Prostate gland (tissue), 2 donors: Measurements from ENCODE around the gene FAM193B. TPM values are rescaled to one million over a fixed set of nuclear protein-coding genes. Genes with fewer than 3 reads are reported as not detected.

Source experiments
- DNase-seq: peaks from one replicate; pipeline ENCODE4 v3.0.0-alpha.2; 2019; ENCODE audit warnings: low spot score
- H3K27ac ChIP-seq, 2 donors: fragments of 200-600 bp; sonication (generic); 2 replicates each; pipeline ENCODE4 v1.5.1; 2017 to 2019
- H3K27me3 ChIP-seq: fragments of 200-600 bp; sonication (generic); replicated peaks from 2 replicates; pipeline ENCODE4 v1.5.1; 2019; ENCODE audit not compliant: insufficient read depth
- H3K36me3 ChIP-seq, 2 donors: fragments of 200-600 bp; sonication (generic); 1 replicate in 1 of 2; 2 replicates in 1 of 2; pipeline versions ENCODE4 v1.5.1 to v1.8.1; 2017 to 2019
- H3K4me1 ChIP-seq: fragments of 200-600 bp; sonication (generic); replicated peaks from 2 replicates; pipeline ENCODE4 v1.5.1; 2019
- H3K4me3 ChIP-seq, 2 donors: fragments of 200-600 bp; sonication (generic); 2 replicates each; pipeline ENCODE4 v1.5.1; 2017 to 2019
- H3K9me3 ChIP-seq: fragments of 200-600 bp; sonication (generic); 2 replicates; pipeline ENCODE4 v1.5.1; 2017
- POLR2A ChIP-seq: fragments of 450-650 bp; IDR thresholded peaks from one replicate; pipeline ENCODE4 v1.6.1; 2016; ENCODE audit warnings: antibody characterized with exemption, mild to moderate bottlenecking
- POLR2AphosphoS5 ChIP-seq: sonication (generic); formaldehyde crosslinking; IDR thresholded peaks from one replicate; pipeline ENCODE4 v1.6.1; 2017; ENCODE audit warnings: antibody characterized with exemption
- WGBS: methylation state at CpG from one replicate; pipeline ENCODE4 v1.1.5; 2018; 5-methylcytosine and 5-hydroxymethylcytosine counted together
- intact Hi-C: fragments of 100-400 bp; cut with DNase I; formaldehyde crosslinking; loops from one replicate; pipeline ENCODE4 v1.14.2; 2022
- total RNA-seq, 2 donors: library from RNA; depleted of rRNA; stranded (reverse); fragments of >200 nt; gene quantifications; one replicate each; pipeline ENCODE4 v1.1.0, GENCODE V29; 2016
- TF ChIP-seq, protein P1 (sequence below), 4 experiments: fragments of 200-600 bp in 2 of 4; fragments of 450-650 bp in 2 of 4; sonication (generic) in 2 of 4; IDR thresholded peaks; 1 replicate in 3 of 4; 2 replicates in 1 of 4; pipeline ENCODE4 v1.5.1; 2016 to 2019; ENCODE audit warnings: antibody characterized with exemption in 4 of 4, mild to moderate bottlenecking in 2 of 4, moderate library complexity in 2 of 4

Gene FAM193B
- total RNA-seq, 2 donors from 2014 or later = 59.6 to 112 TPM

DNA sequence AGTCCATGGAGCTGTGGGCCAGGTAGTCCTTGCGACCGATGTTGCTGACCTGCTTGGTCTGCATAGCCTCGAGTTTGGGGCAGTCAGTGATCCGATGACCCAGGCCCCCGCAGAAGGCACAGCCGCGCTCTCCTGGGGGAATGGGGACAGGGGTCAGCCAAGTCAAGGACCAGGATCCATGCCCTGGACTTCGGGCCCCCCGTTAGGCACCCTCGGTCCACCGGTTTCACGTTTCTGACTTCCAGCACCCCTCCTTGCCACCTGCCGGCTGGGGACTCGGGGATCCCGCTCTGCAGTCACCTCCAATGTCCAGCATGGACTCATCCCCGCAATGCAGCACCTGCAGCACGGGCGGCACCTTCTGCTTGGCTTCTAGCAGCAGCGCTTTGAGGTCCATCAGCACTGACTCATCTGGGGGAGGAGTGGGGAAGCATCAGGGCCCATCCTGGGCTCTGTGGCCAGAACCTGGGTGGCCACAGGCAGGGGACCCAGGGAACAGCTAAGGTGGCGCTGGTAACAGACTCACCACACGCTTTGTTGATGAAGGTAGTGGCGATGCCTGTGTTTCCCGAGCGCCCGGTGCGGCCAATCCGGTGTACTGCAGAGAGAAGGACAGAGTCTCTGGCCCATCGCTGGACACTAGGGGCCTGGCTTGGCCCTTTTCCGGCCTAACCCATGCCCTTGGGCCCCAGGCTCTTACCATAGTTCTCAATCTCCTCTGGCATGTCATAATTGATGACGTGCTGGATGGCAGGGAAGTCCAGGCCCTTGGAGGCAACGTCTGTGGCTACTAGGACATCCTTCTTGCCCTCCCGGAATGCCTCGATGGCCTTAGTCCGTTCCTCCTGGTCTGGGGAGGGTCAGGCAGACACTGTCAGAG, 42.3 kb downstream of the FAM193B start:
- DNase-seq = no peak
- intact Hi-C loops = no loop called here
- H3K36me3 ChIP-seq = peaks cover 9 to 17% of the 10 kb centered on the region in 2 donors
- no peak overlapping the region for H3K4me3 ChIP-seq
- WGBS = 92% methylated on average over 34 of the region's 34 CpGs
- no peak overlapping the region for H3K27ac ChIP-seq
- no peaks in the 10 kb centered on the region for H3K27me3 ChIP-seq
- TF ChIP-seq POLR2A (no peak), POLR2AphosphoS5 (no peak)
- TF ChIP-seq, protein P1, sequence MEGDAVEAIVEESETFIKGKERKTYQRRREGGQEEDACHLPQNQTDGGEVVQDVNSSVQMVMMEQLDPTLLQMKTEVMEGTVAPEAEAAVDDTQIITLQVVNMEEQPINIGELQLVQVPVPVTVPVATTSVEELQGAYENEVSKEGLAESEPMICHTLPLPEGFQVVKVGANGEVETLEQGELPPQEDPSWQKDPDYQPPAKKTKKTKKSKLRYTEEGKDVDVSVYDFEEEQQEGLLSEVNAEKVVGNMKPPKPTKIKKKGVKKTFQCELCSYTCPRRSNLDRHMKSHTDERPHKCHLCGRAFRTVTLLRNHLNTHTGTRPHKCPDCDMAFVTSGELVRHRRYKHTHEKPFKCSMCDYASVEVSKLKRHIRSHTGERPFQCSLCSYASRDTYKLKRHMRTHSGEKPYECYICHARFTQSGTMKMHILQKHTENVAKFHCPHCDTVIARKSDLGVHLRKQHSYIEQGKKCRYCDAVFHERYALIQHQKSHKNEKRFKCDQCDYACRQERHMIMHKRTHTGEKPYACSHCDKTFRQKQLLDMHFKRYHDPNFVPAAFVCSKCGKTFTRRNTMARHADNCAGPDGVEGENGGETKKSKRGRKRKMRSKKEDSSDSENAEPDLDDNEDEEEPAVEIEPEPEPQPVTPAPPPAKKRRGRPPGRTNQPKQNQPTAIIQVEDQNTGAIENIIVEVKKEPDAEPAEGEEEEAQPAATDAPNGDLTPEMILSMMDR (IDR thresholded peaks at IDR 0.05) = no peak
- H3K4me1 ChIP-seq = peaks cover 5% of the 10 kb centered on the region
- no peaks in the 10 kb centered on the region for H3K9me3 ChIP-seq

DNA sequence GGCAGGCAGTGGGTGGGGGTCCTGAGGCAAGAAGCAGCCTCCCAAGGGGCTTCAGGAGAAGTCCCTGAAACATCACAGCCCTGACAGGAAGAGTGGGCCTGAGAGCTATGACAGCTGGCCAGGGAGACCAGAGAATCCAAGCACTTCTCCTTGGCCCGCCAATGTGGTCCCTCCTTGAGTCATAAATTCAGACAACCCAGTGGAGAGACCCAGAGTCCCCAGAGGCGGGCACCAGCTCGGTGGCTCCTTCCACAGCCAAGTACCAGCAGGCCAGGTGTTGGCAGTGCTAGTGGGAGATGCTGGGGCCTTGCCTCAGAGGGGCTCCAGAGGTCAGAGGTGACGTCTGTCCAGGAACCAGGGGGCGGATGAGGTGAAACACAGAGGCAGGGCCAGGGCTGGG, 43.2 kb downstream of the FAM193B start:
- intact Hi-C loops = no loop called here
- peaks cover 4% of the 10 kb centered on the region for H3K4me1 ChIP-seq
- WGBS = 88% methylated on average over 5 of the region's 5 CpGs
- peaks cover 9 to 17% of the 10 kb centered on the region in 2 donors for H3K36me3 ChIP-seq
- TF ChIP-seq POLR2A = no peak
- TF ChIP-seq, protein P1 (IDR thresholded peaks at IDR 0.05) = no peak
- TF ChIP-seq POLR2AphosphoS5 = no peak
- H3K27ac ChIP-seq = no peak overlapping the region
- no peak for DNase-seq
- H3K4me3 ChIP-seq = no peak overlapping the region
- no peaks in the 10 kb centered on the region for H3K9me3 ChIP-seq
- no peaks in the 10 kb centered on the region for H3K27me3 ChIP-seq

DNA sequence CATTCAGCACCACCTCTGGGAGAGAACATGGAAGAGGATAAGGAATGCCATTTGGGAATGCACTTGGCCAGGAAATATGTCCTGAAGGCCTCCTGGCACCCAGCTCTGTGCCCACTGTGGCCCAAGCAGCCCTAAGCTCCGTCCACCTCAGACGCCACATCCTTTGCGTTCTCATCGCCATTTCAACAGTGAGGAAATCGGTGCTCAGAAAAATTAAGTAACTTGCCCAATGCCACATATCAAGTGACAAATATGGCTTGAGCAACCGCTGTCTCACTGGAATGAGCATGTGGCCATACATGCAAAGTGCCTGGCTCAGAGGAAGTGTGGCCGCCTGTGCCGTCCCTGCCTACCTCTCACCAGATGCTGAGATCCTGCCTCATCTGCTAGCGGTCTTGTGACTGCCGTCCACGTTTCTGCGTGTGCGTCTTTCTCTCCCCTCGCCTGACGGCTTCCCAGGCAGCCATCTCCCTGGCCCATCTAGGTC, 43.8 kb downstream of the FAM193B start:
- 90% methylated on average over 15 of the region's 15 CpGs for WGBS
- Histone ChIP-seq H3K4me1 (no peaks in the 10 kb centered on the region), H3K27ac (no peak overlapping the region), H3K4me3 (no peak overlapping the region), H3K27me3 (no peaks in the 10 kb centered on the region), H3K36me3 (peaks cover 9 to 17% of the 10 kb centered on the region in 2 donors), H3K9me3 (no peaks in the 10 kb centered on the region)
- no peak for DNase-seq
- TF ChIP-seq, protein P1 (IDR thresholded peaks at IDR 0.05) = no peak
- TF ChIP-seq POLR2AphosphoS5 = no peak
- no peak for TF ChIP-seq POLR2A
- intact Hi-C loops = no loop called here

DNA sequence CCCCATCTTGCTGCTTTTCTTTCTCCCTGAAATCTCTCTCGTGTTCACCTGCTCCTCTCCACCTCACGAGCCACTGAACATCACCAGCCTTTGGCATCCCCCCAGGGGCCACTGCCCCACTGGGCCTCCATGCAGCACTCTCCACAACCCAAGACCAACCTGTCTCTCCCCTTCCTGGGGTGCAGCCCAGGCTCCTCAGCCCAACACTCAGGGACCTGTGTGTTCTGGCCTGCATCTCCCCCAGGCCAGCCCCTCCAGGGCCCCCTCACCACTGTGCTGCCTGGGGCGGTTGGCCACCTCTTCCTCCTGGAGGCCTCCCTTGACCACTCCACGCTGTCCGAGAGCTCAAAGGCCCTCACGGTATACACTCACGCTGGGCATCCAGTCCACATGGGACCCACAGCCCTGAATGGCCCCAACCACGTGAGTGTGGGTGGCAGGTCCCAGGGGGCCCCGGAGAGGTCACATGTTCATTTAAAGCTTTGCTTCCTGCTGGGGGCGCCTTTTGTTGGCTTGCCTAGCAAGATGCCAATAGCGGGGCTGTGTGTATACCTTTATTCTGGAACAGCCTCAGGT, 44.3 kb downstream of the FAM193B start:
- intact Hi-C loops = no loop called here
- DNase-seq = no peak
- no peak for TF ChIP-seq POLR2AphosphoS5
- no peak for TF ChIP-seq POLR2A
- TF ChIP-seq, protein P1 (IDR thresholded peaks at IDR 0.05) = no peak
- WGBS = 79% methylated on average over 11 of the region's 11 CpGs
- no peak overlapping the region for H3K27ac ChIP-seq
- H3K9me3 ChIP-seq = no peaks in the 10 kb centered on the region
- no peaks in the 10 kb centered on the region for H3K27me3 ChIP-seq
- H3K4me3 ChIP-seq = no peak overlapping the region
- no peaks in the 10 kb centered on the region for H3K4me1 ChIP-seq
- H3K36me3 ChIP-seq = peaks cover 9 to 17% of the 10 kb centered on the region in 2 donors
